H9 (cell line): Measurements from ENCODE around the gene TAF4B. TPM values are rescaled to one million over a fixed set of nuclear protein-coding genes. Genes with fewer than 3 reads are reported as not detected.
A peak's percentile ranks its signal among the peaks of the same experiment; 100 is the strongest.

ENCODE experiments used
- DNase-seq: peaks from one replicate; pipeline ENCODE4 v3.0.0-alpha.2; 2017
- H2AFZ ChIP-seq: one replicate; pipeline ENCODE4 v1.6.1; 2013; ENCODE audit warnings: mild to moderate bottlenecking, low read length, control low read depth, moderate library complexity
- H2AK5ac ChIP-seq: 2 replicates; pipeline ENCODE4 v1.6.1; 2013; ENCODE audit warnings: low read length, control low read depth, mixed read lengths; ENCODE audit not compliant: insufficient read length
- H2BK120ac ChIP-seq: one replicate; pipeline ENCODE4 v1.6.1; 2013; ENCODE audit warnings: low read depth, mild to moderate bottlenecking, low read length, control low read depth, inconsistent platforms; ENCODE audit not compliant: poor library complexity, severe bottlenecking
- H2BK12ac ChIP-seq: 2 replicates; pipeline ENCODE4 v1.6.1; 2013; ENCODE audit warnings: low read length, control low read depth, mixed read lengths, low read depth; ENCODE audit not compliant: insufficient read length
- H2BK15ac ChIP-seq: 2 replicates; pipeline ENCODE4 v1.6.1; 2013; ENCODE audit warnings: low read depth, low read length, control low read depth
- H2BK20ac ChIP-seq: one replicate; pipeline ENCODE4 v1.6.1; 2013; ENCODE audit warnings: low read depth, mild to moderate bottlenecking, low read length, control low read depth, inconsistent platforms; ENCODE audit not compliant: poor library complexity, severe bottlenecking
- H2BK5ac ChIP-seq: 2 replicates; pipeline ENCODE4 v1.6.1; 2013; ENCODE audit warnings: low read length, control low read depth, mixed read lengths; ENCODE audit not compliant: insufficient read length
- H3K14ac ChIP-seq: 2 replicates; pipeline ENCODE4 v1.6.1; 2013; ENCODE audit warnings: low read length, control low read depth; ENCODE audit not compliant: insufficient read depth
- H3K18ac ChIP-seq: 2 replicates; pipeline ENCODE4 v1.6.1; 2013; ENCODE audit warnings: low read depth, mild to moderate bottlenecking, mixed read lengths, low read length, control low read depth; ENCODE audit not compliant: insufficient read length
- H3K23ac ChIP-seq: 2 replicates; pipeline ENCODE4 v1.6.1; 2013; ENCODE audit warnings: low read length, control low read depth, mixed read lengths, low read depth; ENCODE audit not compliant: insufficient read length
- H3K23me2 ChIP-seq: 2 replicates; pipeline ENCODE4 v1.6.1; 2013; ENCODE audit warnings: low read depth, mild to moderate bottlenecking, mixed read lengths, low read length, control low read depth; ENCODE audit not compliant: insufficient read length, poor library complexity, severe bottlenecking
- H3K27ac ChIP-seq: 2 replicates; pipeline ENCODE4 v1.5.1; 2013; ENCODE audit warnings: low read length, control low read depth, mixed read lengths, low read depth; ENCODE audit not compliant: insufficient read length
- H3K27me3 ChIP-seq: 2 replicates; pipeline ENCODE4 v1.6.1; 2013; ENCODE audit warnings: low read length, control low read depth, inconsistent platforms; ENCODE audit not compliant: insufficient read depth
- H3K4ac ChIP-seq: 2 replicates; pipeline ENCODE4 v1.6.1; 2013; ENCODE audit warnings: low read depth, mild to moderate bottlenecking, control low read depth, inconsistent platforms, low read length, moderate library complexity
- H3K4me1 ChIP-seq: 2 replicates; pipeline ENCODE4 v1.6.1; 2013; ENCODE audit warnings: low read length, control low read depth, inconsistent platforms; ENCODE audit not compliant: insufficient read depth
- H3K4me2 ChIP-seq: 2 replicates; pipeline ENCODE4 v1.6.1; 2013; ENCODE audit warnings: low read length, control low read depth, mixed read lengths; ENCODE audit not compliant: insufficient read length, insufficient read depth
- H3K56ac ChIP-seq: 2 replicates; pipeline ENCODE4 v1.6.1; 2013; ENCODE audit warnings: low read depth, mild to moderate bottlenecking, mixed read lengths, low read length, control low read depth; ENCODE audit not compliant: insufficient read length
- H3K79me1 ChIP-seq: 2 replicates; pipeline ENCODE4 v1.6.1; 2013; ENCODE audit warnings: low read depth, mild to moderate bottlenecking, moderate library complexity, low read length, control low read depth, inconsistent platforms; ENCODE audit not compliant: insufficient read depth, poor library complexity, severe bottlenecking
- H3K79me2 ChIP-seq: 2 replicates; pipeline ENCODE4 v1.6.1; 2013; ENCODE audit warnings: low read length, control low read depth, inconsistent platforms; ENCODE audit not compliant: insufficient read depth
- H3K9ac ChIP-seq: 2 replicates; pipeline ENCODE4 v1.6.1; 2013; ENCODE audit warnings: low read length, control low read depth, mixed read lengths; ENCODE audit not compliant: insufficient read length; ENCODE audit errors: extremely low read depth
- H3K9me3 ChIP-seq: one replicate; pipeline ENCODE4 v1.6.1; 2013; ENCODE audit warnings: low read depth, low read length, inconsistent platforms; ENCODE audit not compliant: control insufficient read depth
- H3T11ph ChIP-seq: one replicate; pipeline ENCODE4 v1.6.1; 2013; ENCODE audit warnings: mild to moderate bottlenecking, low read length, control low read depth, inconsistent platforms
- H4K20me1 ChIP-seq: one replicate; pipeline ENCODE4 v1.6.1; 2013; ENCODE audit not compliant: control insufficient read depth, insufficient read length, insufficient read depth
- H4K5ac ChIP-seq: 2 replicates; pipeline ENCODE4 v1.6.1; 2013; ENCODE audit warnings: low read depth, mild to moderate bottlenecking, mixed read lengths, low read length, control low read depth; ENCODE audit not compliant: insufficient read length
- H4K8ac ChIP-seq: replicated peaks from 2 replicates; pipeline ENCODE4 v1.6.1; 2013; ENCODE audit warnings: low read length, control low read depth, mixed read lengths, low read depth; ENCODE audit not compliant: insufficient read length
- H4K91ac ChIP-seq: 2 replicates; pipeline ENCODE4 v1.6.1; 2013; ENCODE audit warnings: low read depth, mild to moderate bottlenecking, moderate library complexity, mixed read lengths, low read length, control low read depth; ENCODE audit not compliant: insufficient read length
- H3K27ac Mint-ChIP-seq, 3 experiments: 2 replicates in 2 of 3; 3 replicates in 1 of 3; pipeline ENCODE4 v1.8.0; 2020 to 2021; ENCODE audit warnings: mixed read lengths in 3 of 3, mild to moderate bottlenecking in 1 of 3, moderate library complexity in 1 of 3
- H3K27me3 Mint-ChIP-seq: 2 replicates; pipeline ENCODE4 v1.8.0; 2021; ENCODE audit warnings: low read depth, mild to moderate bottlenecking, moderate library complexity, mixed read lengths
- H3K36me3 Mint-ChIP-seq, 3 experiments: 2 replicates in 2 of 3; 3 replicates in 1 of 3; pipeline ENCODE4 v1.8.0; 2020 to 2021; ENCODE audit warnings: low read depth in 3 of 3, mixed read lengths in 3 of 3; ENCODE audit not compliant: insufficient read depth in 1 of 3
- H3K4me1 Mint-ChIP-seq, 2 experiments: 2 replicates each; pipeline ENCODE4 v1.8.0; 2020; ENCODE audit warnings: mixed read lengths in 2 of 2
- H3K4me3 Mint-ChIP-seq, 2 experiments: 2 replicates in 1 of 2; 3 replicates in 1 of 2; pipeline ENCODE4 v1.8.0; 2020 to 2021; ENCODE audit warnings: mild to moderate bottlenecking in 2 of 2, mixed read lengths in 2 of 2, moderate library complexity in 1 of 2
- H3K9me3 Mint-ChIP-seq, 2 experiments: 2 replicates in 1 of 2; 3 replicates in 1 of 2; pipeline ENCODE4 v1.8.0; 2020; ENCODE audit warnings: mild to moderate bottlenecking in 2 of 2, mixed read lengths in 2 of 2, moderate library complexity in 1 of 2
- CTCF ChIP-seq: fragments of 200-600 bp; sonication (generic); conservative IDR thresholded peaks from 3 replicates; pipeline ENCODE4 v1.8.0; 2021; ENCODE audit warnings: antibody characterized with exemption, mild to moderate bottlenecking
- WGBS: extraction: QIAGEN DNeasy Blood & Tissue Kit; methylation state at CpG from one replicate; pipeline ENCODE4 v1.1.7; 2013; ENCODE audit warnings: missing lambda C conversion rate, low lambda C conversion rate, mixed read lengths; ENCODE audit not compliant: insufficient read length; ENCODE audit errors: extremely low coverage; 5-methylcytosine and 5-hydroxymethylcytosine counted together
- total RNA-seq: library from RNA; stranded (reverse); gene quantifications from 2 replicates; pipeline ENCODE4 v1.2.1, GENCODE V29; 2021

TAF4B gene
- total RNA-seq, 1 experiment from 2014 or later = 19.8 TPM

DNA sequence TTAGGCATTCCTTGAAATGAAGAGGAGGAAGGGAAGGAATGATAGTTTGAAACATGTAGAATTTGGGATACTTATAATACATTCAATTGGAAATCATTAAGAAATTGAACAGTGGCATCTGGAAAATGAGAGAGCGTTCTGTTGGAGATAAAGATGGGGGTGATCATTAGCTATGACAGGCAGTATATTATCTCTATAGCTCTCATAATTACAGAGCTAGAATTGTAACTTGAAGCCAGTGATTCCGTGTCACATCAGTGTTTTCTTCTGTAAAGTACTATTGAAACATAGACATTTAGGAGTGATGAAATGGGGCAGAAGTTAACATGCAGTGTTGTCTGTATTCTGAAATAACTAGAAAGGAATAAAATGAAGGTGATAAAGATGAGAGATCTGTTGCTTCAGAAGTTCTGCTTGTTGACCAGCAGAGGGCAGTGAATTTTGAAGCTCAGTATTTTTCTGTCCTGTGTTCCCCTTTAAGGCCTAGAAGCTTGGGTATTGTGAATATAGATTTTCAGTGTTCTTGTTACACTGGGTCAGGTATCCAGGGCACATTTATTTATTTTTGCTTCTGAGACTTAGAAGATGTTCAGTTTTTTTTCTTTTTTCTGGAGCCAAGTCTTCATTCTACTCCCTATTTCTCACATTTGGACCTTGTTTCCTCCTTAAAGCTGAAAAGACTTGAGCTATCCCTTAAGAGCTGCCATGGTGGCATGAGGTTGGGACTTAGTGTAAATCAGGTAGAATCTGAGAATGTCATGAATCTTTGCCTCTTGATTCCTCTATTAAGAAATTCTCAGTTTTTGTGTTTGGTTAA lies 157.4 kb downstream of the TAF4B start:
- Mint-ChIP-seq H3K27me3 (no peaks in the 10 kb centered on the region), H3K36me3 (no peaks in the 10 kb centered on the region; a peak in 1 of 7 replicates), H3K4me1 (no peaks in the 10 kb centered on the region), H3K27ac (no peak overlapping the region), H3K4me3 (no peak overlapping the region), H3K9me3 (no peaks in the 10 kb centered on the region)
- Histone ChIP-seq H3K4me2 (no peak overlapping the region), H3K4me1 (no peaks in the 10 kb centered on the region), H3K23me2 (no peaks in the 10 kb centered on the region), H2AK5ac (no peak overlapping the region), H3K79me2 (no peaks in the 10 kb centered on the region), H2BK15ac (no peak overlapping the region), H2BK12ac (no peak overlapping the region), H3K56ac (no peak overlapping the region), H3K79me1 (no peaks in the 10 kb centered on the region), H4K8ac (no peak overlapping the region), H3K4ac (no peak overlapping the region), H2AFZ (no peak overlapping the region), H2BK5ac (no peak overlapping the region), H3T11ph (no peak overlapping the region), H3K18ac (no peak overlapping the region), H2BK20ac (no peak overlapping the region), H3K27ac (no peak overlapping the region), H2BK120ac (no peak overlapping the region), H3K23ac (no peak overlapping the region), H3K9me3 (no peaks in the 10 kb centered on the region), H3K9ac (no peak overlapping the region), H4K5ac (no peak overlapping the region), H4K20me1 (no peaks in the 10 kb centered on the region), H3K27me3 (no peaks in the 10 kb centered on the region), H3K14ac (no peak overlapping the region), H4K91ac (no peak overlapping the region)
- TF ChIP-seq CTCF = peak; percentile 85
- no peak for DNase-seq
- WGBS = no CpG with 5 or more reads among the region's 2 CpGs
